IMR-90 (cell line): ENCODE data around the gene MPND. TPM values are rescaled to one million over a fixed set of nuclear protein-coding genes. Genes with fewer than 3 reads are reported as not detected.

Experiments
- ATAC-seq: fragments of 200-7000 bp; cut with Tn5 transposase; 2 replicates; pipeline ENCODE4 v1.9.1; 2020; ENCODE audit warnings: low read depth, mild to moderate bottlenecking, moderate library complexity
- BruUV-seq: library from RNA; stranded (reverse); fragments of 400-500 nt; replicated peaks from 2 replicates; lab custom pipeline; 2021; lab: Mats Ljungman, UMichigan
- CTCF ChIA-PET: fragments of 300-600 bp; formaldehyde crosslinking; extraction: SDS; loops from one replicate; lab custom pipeline; 2021; ENCODE audit warnings: antibody characterized with exemption; lab: Yijun Ruan, JAX
- POLR2A ChIA-PET: fragments of 300-600 bp; sonication (Branson Sonifier 250); formaldehyde crosslinking; loops from one replicate; lab custom pipeline; 2022; ENCODE audit warnings: antibody characterized with exemption; ENCODE audit not compliant: unreplicated experiment; lab: Charles Lee
- DNase-seq: peaks from one replicate; pipeline ENCODE4 v3.0.0; 2013
- H2AFZ ChIP-seq: replicated peaks from 2 replicates; pipeline ENCODE3; 2013; ENCODE audit warnings: low read length, mild to moderate bottlenecking; ENCODE audit not compliant: poor library complexity
- H2AK5ac ChIP-seq: 2 replicates; pipeline ENCODE4 v1.6.1; 2013; ENCODE audit warnings: low read depth, low read length, inconsistent platforms
- H2AK9ac ChIP-seq: replicated peaks from 2 replicates; pipeline ENCODE3; 2013; ENCODE audit warnings: mild to moderate bottlenecking, low read depth, low read length, moderate library complexity; ENCODE audit not compliant: poor library complexity
- H2BK120ac ChIP-seq: 2 replicates; pipeline ENCODE4 v1.6.1; 2013; ENCODE audit warnings: low read depth, low read length, inconsistent platforms
- H2BK15ac ChIP-seq: 3 replicates; pipeline ENCODE4 v1.6.1; 2013; ENCODE audit warnings: low read depth, low read length, inconsistent platforms
- H2BK20ac ChIP-seq: 2 replicates; pipeline ENCODE4 v1.6.1; 2013; ENCODE audit warnings: low read depth, mild to moderate bottlenecking, inconsistent platforms, low read length, moderate library complexity
- H2BK5ac ChIP-seq: 2 replicates; pipeline ENCODE4 v1.6.1; 2013; ENCODE audit warnings: mild to moderate bottlenecking, low read depth, low read length, inconsistent platforms; ENCODE audit not compliant: poor library complexity, severe bottlenecking
- H3K14ac ChIP-seq: replicated peaks from 2 replicates; pipeline ENCODE4 v1.6.1; 2013; ENCODE audit warnings: low read depth, low read length, inconsistent platforms
- H3K18ac ChIP-seq: 2 replicates; pipeline ENCODE4 v1.6.1; 2013; ENCODE audit warnings: low read depth, low read length, control low read depth
- H3K23ac ChIP-seq: 2 replicates; pipeline ENCODE4 v1.6.1; 2013; ENCODE audit warnings: low read depth, low read length, inconsistent platforms
- H3K27ac ChIP-seq: 2 replicates; pipeline ENCODE4 v1.5.1; 2013; ENCODE audit warnings: mild to moderate bottlenecking, control low read depth, low read length; ENCODE audit not compliant: insufficient read depth
- H3K27me3 ChIP-seq: 2 replicates; pipeline ENCODE4 v1.6.1; 2013; ENCODE audit warnings: low read length; ENCODE audit not compliant: control insufficient read depth, insufficient read depth
- H3K36me3 ChIP-seq: 2 replicates; pipeline ENCODE4 v1.6.1; 2013; ENCODE audit warnings: low read length, mixed read lengths; ENCODE audit not compliant: control insufficient read depth, insufficient read depth
- H3K4ac ChIP-seq: 2 replicates; pipeline ENCODE4 v1.6.1; 2013; ENCODE audit warnings: low read depth, low read length, inconsistent platforms
- H3K4me1 ChIP-seq: 2 replicates; pipeline ENCODE4 v1.6.1; 2013; ENCODE audit warnings: low read length, mixed read lengths; ENCODE audit not compliant: control insufficient read depth, insufficient read depth
- H3K4me2 ChIP-seq: 2 replicates; pipeline ENCODE4 v1.6.1; 2013; ENCODE audit warnings: low read depth, mild to moderate bottlenecking, control low read depth, low read length, moderate library complexity
- H3K4me3 ChIP-seq: 2 replicates; pipeline ENCODE4 v1.5.1; 2013; ENCODE audit warnings: low read depth, mild to moderate bottlenecking, control low read depth, low read length, moderate library complexity; ENCODE audit not compliant: insufficient read depth
- H3K56ac ChIP-seq: 2 replicates; pipeline ENCODE4 v1.6.1; 2013; ENCODE audit warnings: low read length, inconsistent platforms; ENCODE audit not compliant: insufficient read depth; ENCODE audit errors: extremely low read depth
- H3K79me1 ChIP-seq, 2 experiments: 2 replicates each; pipeline ENCODE4 v1.6.1; 2013; ENCODE audit warnings: low read length in 2 of 2, inconsistent platforms in 1 of 2, low read depth in 1 of 2
- H3K9ac ChIP-seq: 2 replicates; pipeline ENCODE4 v1.6.1; 2013; ENCODE audit warnings: low read depth, low read length, control low read depth
- H3K9me1 ChIP-seq: 2 replicates; pipeline ENCODE4 v1.6.1; 2013; ENCODE audit warnings: low read length, inconsistent platforms; ENCODE audit not compliant: insufficient read depth
- H3K9me3 ChIP-seq: 2 replicates; pipeline ENCODE4 v1.6.1; 2013; ENCODE audit warnings: low read length; ENCODE audit not compliant: control insufficient read depth, insufficient read depth
- H4K20me1 ChIP-seq: 2 replicates; pipeline ENCODE4 v1.6.1; 2013; ENCODE audit warnings: low read length, inconsistent platforms; ENCODE audit not compliant: insufficient read depth
- H4K5ac ChIP-seq: 2 replicates; pipeline ENCODE4 v1.6.1; 2013; ENCODE audit warnings: mild to moderate bottlenecking, low read depth, low read length, control low read depth
- H4K8ac ChIP-seq, 2 experiments: 2 replicates each; pipeline ENCODE4 v1.6.1; 2013; ENCODE audit warnings: low read depth in 2 of 2, low read length in 2 of 2, control low read depth in 1 of 2, inconsistent platforms in 1 of 2
- H4K91ac ChIP-seq: 2 replicates; pipeline ENCODE4 v1.6.1; 2013; ENCODE audit warnings: low read depth, low read length, inconsistent platforms; ENCODE audit not compliant: insufficient read depth
- CHD1 ChIP-seq: IDR thresholded peaks from 2 replicates; pipeline ENCODE4 v1.6.1; 2012; ENCODE audit warnings: low read depth, low read length, improper control_type of control experiment
- NFE2L2 ChIP-seq: fragments of 150-350 bp; IDR thresholded peaks from 2 replicates; pipeline ENCODE4 v1.6.1; 2016; ENCODE audit warnings: low read depth, mild to moderate bottlenecking, low read length
- POLR2A ChIP-seq: IDR thresholded peaks from 2 replicates; pipeline ENCODE4 v1.6.1; 2012; ENCODE audit warnings: mild to moderate bottlenecking, low read depth, low read length
- RAD21 ChIP-seq: IDR thresholded peaks from 2 replicates; pipeline ENCODE4 v1.6.1; 2012; ENCODE audit warnings: low read length, improper control_type of control experiment
- RFX5 ChIP-seq: IDR thresholded peaks from 2 replicates; pipeline ENCODE4 v1.8.0; 2012; ENCODE audit warnings: low read depth, mild to moderate bottlenecking, low read length, moderate library complexity
- WGBS, 2 experiments: methylation state at CpG; one replicate each; pipeline versions ENCODE4 v1.1.5 to v1.1.7; 2013; ENCODE audit warnings: missing lambda C conversion rate in 2 of 2; ENCODE audit not compliant: insufficient read length in 1 of 2; ENCODE audit errors: extremely low coverage in 2 of 2; 5-methylcytosine and 5-hydroxymethylcytosine counted together
- dilution Hi-C: fragments of 300-500 bp; cut with HindIII; formaldehyde crosslinking; loops from one replicate; pipeline ENCODE4 v1.14.3; 2018; ENCODE audit warnings: low sequenced_read_pairs; ENCODE audit not compliant: unreplicated experiment
- in situ Hi-C: fragments of 300-500 bp; cut with MboI; formaldehyde crosslinking; loops from 3 replicates; pipeline ENCODE4 v1.14.3; 2019; ENCODE audit warnings: low sequenced_read_pairs, inconsistent platforms, mixed read lengths
- intact Hi-C: fragments of 100-400 bp; cut with micrococcal nuclease; formaldehyde crosslinking; loops from 2 replicates; pipeline ENCODE4 v1.10.0; 2022
- polyA plus RNA-seq, 3 experiments: library from polyadenylated mRNA; depleted of rRNA; stranded (reverse); fragments of >200 nt; gene quantifications; 2 replicates each; pipeline ENCODE4 v1.2.3, GENCODE V29; 2012; ENCODE audit warnings: low replicate concordance in 1 of 3
- total RNA-seq: library from RNA; depleted of rRNA; stranded (reverse); fragments of >200 nt; gene quantifications from 2 replicates; pipeline ENCODE4 v1.2.3, GENCODE V29; 2012
- TF ChIP-seq, protein P1 (sequence below): fragments of 150-350 bp; IDR thresholded peaks from 2 replicates; pipeline ENCODE4 v1.6.1; 2017; ENCODE audit warnings: mild to moderate bottlenecking, antibody characterized with exemption, low read length, low read depth
- TF ChIP-seq, protein P2 (sequence below): fragments of 150-350 bp; IDR thresholded peaks from 2 replicates; pipeline ENCODE4 v1.6.1; 2016; ENCODE audit warnings: low read depth, mild to moderate bottlenecking, low read length, moderate library complexity, borderline replicate concordance

The MPND gene
- total and polyA plus RNA-seq, 2 of the 4 experiments (the other 2 are of a cell fraction), result 2.3 to 8.1 TPM

DNA sequence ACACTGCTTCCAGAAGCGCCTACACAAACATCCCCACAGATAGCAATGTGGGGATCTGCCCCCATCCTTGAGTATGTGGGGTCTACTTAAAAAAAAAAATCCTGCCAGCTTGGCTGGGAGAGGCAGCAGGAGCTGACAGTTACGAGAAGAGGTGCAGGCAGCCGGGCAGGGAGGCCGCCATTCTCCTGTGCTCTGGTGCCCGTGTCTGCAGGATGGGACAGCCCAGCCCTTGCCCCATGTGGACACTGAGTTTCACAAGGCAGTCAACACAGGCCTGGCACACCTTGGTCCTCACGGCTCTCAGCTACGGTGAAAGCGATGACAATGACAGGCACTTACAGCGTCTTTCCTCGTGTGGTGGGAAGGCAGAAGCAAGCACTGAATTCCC lies 24.0 kb downstream of the MPND start:
- no peak for TF ChIP-seq CHD1
- TF ChIP-seq, protein P1, sequence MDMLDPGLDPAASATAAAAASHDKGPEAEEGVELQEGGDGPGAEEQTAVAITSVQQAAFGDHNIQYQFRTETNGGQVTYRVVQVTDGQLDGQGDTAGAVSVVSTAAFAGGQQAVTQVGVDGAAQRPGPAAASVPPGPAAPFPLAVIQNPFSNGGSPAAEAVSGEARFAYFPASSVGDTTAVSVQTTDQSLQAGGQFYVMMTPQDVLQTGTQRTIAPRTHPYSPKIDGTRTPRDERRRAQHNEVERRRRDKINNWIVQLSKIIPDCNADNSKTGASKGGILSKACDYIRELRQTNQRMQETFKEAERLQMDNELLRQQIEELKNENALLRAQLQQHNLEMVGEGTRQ, result no peak
- TF ChIP-seq RAD21, result no peak
- TF ChIP-seq, protein P2, sequence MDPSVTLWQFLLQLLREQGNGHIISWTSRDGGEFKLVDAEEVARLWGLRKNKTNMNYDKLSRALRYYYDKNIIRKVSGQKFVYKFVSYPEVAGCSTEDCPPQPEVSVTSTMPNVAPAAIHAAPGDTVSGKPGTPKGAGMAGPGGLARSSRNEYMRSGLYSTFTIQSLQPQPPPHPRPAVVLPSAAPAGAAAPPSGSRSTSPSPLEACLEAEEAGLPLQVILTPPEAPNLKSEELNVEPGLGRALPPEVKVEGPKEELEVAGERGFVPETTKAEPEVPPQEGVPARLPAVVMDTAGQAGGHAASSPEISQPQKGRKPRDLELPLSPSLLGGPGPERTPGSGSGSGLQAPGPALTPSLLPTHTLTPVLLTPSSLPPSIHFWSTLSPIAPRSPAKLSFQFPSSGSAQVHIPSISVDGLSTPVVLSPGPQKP, result no peak
- no peak for TF ChIP-seq NFE2L2
- TF ChIP-seq RFX5, result no peak
- no peak for TF ChIP-seq POLR2A
- in situ Hi-C loops, result no loop called here
- dilution Hi-C loops, result no loop called here
- no peaks in the 10 kb centered on the region for H3K9me3 ChIP-seq
- no peak for ATAC-seq
- no peak for DNase-seq
- H2BK15ac ChIP-seq, result no peak overlapping the region
- H3K4me1 ChIP-seq, result peaks cover 17% of the 10 kb centered on the region
- H3K56ac ChIP-seq, result no peak overlapping the region
- H3K4me2 ChIP-seq, result no peak overlapping the region
- H2AK9ac ChIP-seq, result no peak overlapping the region
- no peak overlapping the region for H2BK20ac ChIP-seq
- H3K27ac ChIP-seq, result no peak overlapping the region
- intact Hi-C loops, result no loop called here
- no peak overlapping the region for H3K14ac ChIP-seq
- H3K4me3 ChIP-seq, result no peak overlapping the region
- ChIA-PET POLR2A (no interaction called here), CTCF (no interaction called here)
- H4K8ac ChIP-seq, result no peak overlapping the region
- H4K5ac ChIP-seq, result no peak overlapping the region
- H2BK120ac ChIP-seq, result no peak overlapping the region
- no peak overlapping the region for H3K4ac ChIP-seq
- no peak overlapping the region for H3K9ac ChIP-seq
- H2AFZ ChIP-seq, result no peak overlapping the region
- peaks cover 35% of the 10 kb centered on the region for H4K20me1 ChIP-seq
- H3K79me1 ChIP-seq, result peaks cover 12 to 76% of the 10 kb centered on the region in 2 experiments
- no peak overlapping the region for H4K91ac ChIP-seq
- H2BK5ac ChIP-seq, result no peak overlapping the region
- H3K18ac ChIP-seq, result no peak overlapping the region
- H3K9me1 ChIP-seq, result peaks cover 17% of the 10 kb centered on the region
- H3K23ac ChIP-seq, result no peak overlapping the region
- H3K27me3 ChIP-seq, result no peaks in the 10 kb centered on the region
- peaks cover 46% of the 10 kb centered on the region for H3K36me3 ChIP-seq
- 0 out of 2 replicates have a peak overlapping the region, but pooled peaks have one; percentile 20 for H2AK5ac ChIP-seq
- 100% methylated on average over 2 of the region's 10 CpGs; no CpG with 5 or more reads in 1 of the 2 experiments for WGBS, 2 experiments
- BruUV-seq, result no TSS peak
